ENCODE results near the gene ATP10A. TPM values are rescaled to one million over a fixed set of nuclear protein-coding genes. Genes with fewer than 3 reads are reported as not detected.

The ATP10A gene
- total RNA-seq, 4 donors from 2014 or later, result 1.6 to 8.2 (median 3.7) TPM

DNA sequence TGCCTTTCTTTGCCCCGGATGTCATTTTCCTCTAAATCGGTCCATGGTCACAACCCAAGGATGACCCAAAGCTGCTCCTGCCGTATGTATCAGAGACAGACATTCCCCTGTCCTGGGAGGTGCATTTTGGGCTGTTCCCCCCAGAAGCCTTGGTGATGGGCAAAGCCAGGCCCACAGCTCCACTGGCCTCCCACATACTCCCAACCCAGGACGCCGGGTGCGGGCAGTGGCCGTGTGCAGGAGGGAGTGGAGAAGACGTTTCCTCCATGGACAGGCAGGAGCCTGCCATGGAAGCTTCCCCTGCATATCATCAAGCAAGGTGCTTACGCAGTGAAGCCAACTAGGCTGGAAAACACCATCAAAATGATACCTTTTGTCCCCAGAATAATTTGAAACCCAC lies 175.0 kb downstream of the ATP10A start:
- 83 to 95% methylated on average over 6 to 9 of the region's 9 CpGs for WGBS, 2 donors
- DNase-seq (ENCODE audit: low spot score in 2 of 2), result no peak
- TF ChIP-seq, protein P1, sequence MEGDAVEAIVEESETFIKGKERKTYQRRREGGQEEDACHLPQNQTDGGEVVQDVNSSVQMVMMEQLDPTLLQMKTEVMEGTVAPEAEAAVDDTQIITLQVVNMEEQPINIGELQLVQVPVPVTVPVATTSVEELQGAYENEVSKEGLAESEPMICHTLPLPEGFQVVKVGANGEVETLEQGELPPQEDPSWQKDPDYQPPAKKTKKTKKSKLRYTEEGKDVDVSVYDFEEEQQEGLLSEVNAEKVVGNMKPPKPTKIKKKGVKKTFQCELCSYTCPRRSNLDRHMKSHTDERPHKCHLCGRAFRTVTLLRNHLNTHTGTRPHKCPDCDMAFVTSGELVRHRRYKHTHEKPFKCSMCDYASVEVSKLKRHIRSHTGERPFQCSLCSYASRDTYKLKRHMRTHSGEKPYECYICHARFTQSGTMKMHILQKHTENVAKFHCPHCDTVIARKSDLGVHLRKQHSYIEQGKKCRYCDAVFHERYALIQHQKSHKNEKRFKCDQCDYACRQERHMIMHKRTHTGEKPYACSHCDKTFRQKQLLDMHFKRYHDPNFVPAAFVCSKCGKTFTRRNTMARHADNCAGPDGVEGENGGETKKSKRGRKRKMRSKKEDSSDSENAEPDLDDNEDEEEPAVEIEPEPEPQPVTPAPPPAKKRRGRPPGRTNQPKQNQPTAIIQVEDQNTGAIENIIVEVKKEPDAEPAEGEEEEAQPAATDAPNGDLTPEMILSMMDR (IDR thresholded peaks at IDR 0.05), result no peak
- no peak for TF ChIP-seq POLR2A (IDR thresholded peaks at IDR 0.05)
- H3K4me3 ChIP-seq (ENCODE audit: low read depth, poor library complexity, severe bottlenecking), result no peak overlapping the region
- intact Hi-C loops (cut with DNase I; ENCODE audit: low total_unique reads), result no loop called here

DNA sequence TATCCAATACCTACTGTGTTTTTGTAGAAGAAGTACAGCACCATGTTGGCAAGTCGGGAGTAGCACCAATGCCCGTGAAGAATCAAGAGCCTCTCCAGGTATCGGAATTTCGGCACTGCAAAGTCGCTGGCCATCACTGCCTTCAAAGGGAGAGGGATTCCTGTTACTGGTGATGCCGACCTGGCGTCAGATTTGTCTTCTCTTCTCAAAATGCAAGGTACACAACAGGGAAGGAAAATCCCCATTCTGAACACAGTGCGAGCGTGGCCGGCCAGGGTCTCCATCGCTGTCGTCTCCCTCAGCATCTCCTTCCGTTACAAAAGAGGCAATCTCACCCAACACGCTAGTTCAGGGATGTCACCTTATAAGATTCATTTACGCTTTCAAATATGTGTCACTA lies 175.4 kb downstream of the ATP10A start:
- TF ChIP-seq POLR2A (IDR thresholded peaks at IDR 0.05), result no peak
- TF ChIP-seq, protein P1 (IDR thresholded peaks at IDR 0.05), result no peak
- intact Hi-C loops (cut with DNase I; ENCODE audit: low total_unique reads), result no loop called here
- H3K4me3 ChIP-seq (ENCODE audit: low read depth, poor library complexity, severe bottlenecking), result no peak overlapping the region
- no peak for DNase-seq (ENCODE audit: low spot score in 2 of 2)
- WGBS, 2 donors, result 93 to 97% methylated on average over 15 of the region's 15 CpGs

DNA sequence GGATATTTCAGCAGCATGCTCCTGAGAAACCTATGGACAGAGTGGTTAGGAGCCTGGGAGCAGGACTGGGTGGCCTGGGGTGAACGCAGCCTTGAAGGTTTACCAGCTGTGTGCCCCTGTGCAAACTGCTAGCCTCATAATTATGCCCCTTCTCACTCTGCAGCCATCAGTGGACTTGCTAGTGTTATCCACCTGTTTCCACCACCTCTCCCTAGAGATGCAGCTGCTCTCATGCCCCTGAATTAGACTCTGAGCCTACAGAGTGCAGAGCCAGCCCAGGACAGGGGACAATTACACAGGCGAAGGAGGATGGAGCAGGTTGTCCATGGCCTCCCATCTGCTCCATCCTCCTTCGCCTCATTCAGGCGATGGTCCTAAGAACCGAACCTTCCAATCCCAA lies 175.9 kb downstream of the ATP10A start:
- no peak for DNase-seq (ENCODE audit: low spot score in 2 of 2)
- H3K4me3 ChIP-seq (ENCODE audit: low read depth, poor library complexity, severe bottlenecking), result no peak overlapping the region
- intact Hi-C loops (cut with DNase I; ENCODE audit: low total_unique reads), result no loop called here
- WGBS, 2 donors, result 93 to 96% methylated on average over 5 of the region's 5 CpGs
- TF ChIP-seq, protein P1 (IDR thresholded peaks at IDR 0.05), result no peak

DNA sequence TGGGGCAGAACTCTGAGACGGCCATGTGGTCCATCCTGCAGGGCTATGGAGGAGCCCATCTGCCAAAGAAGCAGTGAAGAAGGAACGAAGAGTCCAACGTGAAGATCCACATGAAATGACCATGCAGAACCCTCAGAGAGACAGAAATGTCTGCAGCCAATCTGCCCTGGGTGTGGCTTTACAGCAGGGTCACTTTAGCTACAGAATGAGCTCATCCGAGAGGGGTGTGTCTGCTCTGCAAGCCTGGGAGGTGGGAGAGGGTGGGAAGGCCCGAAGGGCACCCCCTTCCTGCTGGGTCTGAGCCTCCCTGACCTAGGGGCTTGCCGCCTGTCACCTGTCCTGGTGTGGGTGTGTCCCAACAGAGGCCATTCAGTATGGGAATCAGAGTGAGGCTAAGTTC lies 176.3 kb downstream of the ATP10A start:
- no peak overlapping the region for H3K4me3 ChIP-seq (ENCODE audit: low read depth, poor library complexity, severe bottlenecking)
- WGBS, 2 donors, result no CpG with 5 or more reads among the region's 6 CpGs
- DNase-seq (ENCODE audit: low spot score in 2 of 2), result no peak
- TF ChIP-seq POLR2A (IDR thresholded peaks at IDR 0.05), result no peak
- TF ChIP-seq, protein P1 (IDR thresholded peaks at IDR 0.05), result no peak
- intact Hi-C loops (cut with DNase I; ENCODE audit: low total_unique reads), result no loop called here

DNA sequence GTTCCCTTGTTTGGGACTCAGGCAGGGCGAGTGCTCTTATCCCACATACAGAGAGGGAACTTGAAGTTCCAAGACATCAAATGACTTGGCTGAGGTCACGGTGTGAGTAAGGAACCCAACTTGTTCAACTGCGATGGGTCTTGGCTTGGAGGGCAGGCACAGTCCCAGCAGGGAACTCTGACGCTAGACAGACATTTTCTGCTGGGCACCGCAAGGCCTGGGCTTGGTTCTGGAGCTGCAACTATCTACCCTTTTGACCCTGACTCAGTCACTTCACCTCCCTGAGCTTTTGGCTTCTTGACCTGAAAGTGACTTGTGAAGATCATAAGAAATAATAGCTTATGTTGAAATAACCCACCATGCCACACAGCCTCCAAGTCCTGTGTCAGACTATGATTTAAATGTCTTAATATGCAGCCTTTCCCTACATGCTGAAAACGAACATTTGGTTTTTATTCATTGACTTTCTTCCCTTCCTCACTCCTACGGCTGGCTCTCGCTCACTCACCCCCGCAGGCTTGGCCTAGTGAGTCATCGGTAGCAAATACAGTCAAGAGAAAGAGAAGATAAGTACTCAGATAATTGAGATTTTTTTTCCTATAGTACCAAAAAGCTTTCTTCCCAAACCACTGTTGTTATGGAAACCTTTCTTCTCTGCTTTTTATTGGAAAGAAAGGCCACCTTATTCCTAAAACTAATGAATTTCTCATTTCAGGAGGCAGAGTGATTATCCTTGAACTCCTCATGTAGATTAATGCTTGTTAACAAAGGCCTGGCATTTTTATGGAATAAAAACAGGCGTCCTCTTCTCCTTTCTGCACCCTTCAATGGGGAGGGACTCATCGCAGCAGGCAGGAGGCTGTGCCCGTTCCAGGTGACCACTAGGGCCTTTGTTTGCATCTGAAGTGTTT lies 178.4 kb downstream of the ATP10A start:
- no peak overlapping the region for H3K4me3 ChIP-seq (ENCODE audit: low read depth, poor library complexity, severe bottlenecking)
- 36 to 48% methylated on average over 13 of the region's 13 CpGs for WGBS, 2 donors
- TF ChIP-seq, protein P1 (IDR thresholded peaks at IDR 0.05), result no peak
- no peak for TF ChIP-seq POLR2A (IDR thresholded peaks at IDR 0.05)
- peak; percentile 78 to 84 for DNase-seq (ENCODE audit: low spot score in 2 of 2)
- intact Hi-C loops (cut with DNase I; ENCODE audit: low total_unique reads), result no loop called here
